H1 (cell line): Measurements from ENCODE around the gene RAD18. TPM values are rescaled to one million over a fixed set of nuclear protein-coding genes. Genes with fewer than 3 reads are reported as not detected.

ENCODE experiments used
- CTCF ChIA-PET: fragments of 300-600 bp; sonication (Branson Sonifier 250); formaldehyde crosslinking; loops from one replicate; lab custom pipeline; 2021; ENCODE audit not compliant: partially characterized antibody; lab: Charles Lee
- POLR2A ChIA-PET: fragments of 300-600 bp; sonication (Branson Sonifier 250); formaldehyde crosslinking; loops from one replicate; lab custom pipeline; 2021; ENCODE audit warnings: inconsistent platforms; ENCODE audit not compliant: partially characterized antibody; lab: Charles Lee
- DNase-seq, 2 experiments: peaks; one replicate each; pipeline versions ENCODE4 v3.0.0 to v3.0.0-alpha.2; 2010 to 2022; ENCODE audit warnings: low spot score in 2 of 2, low read depth in 1 of 2, mixed read lengths in 1 of 2
- FAIRE-seq: peaks from 2 replicates; lab custom pipeline; 2011; peaks lifted over from hg19 to GRCh38; lab: Jason Lieb, UNC
- H2AFZ ChIP-seq: 2 replicates; pipeline ENCODE4 v1.8.1; 2012; ENCODE audit warnings: low read length, inconsistent platforms
- H2AK5ac ChIP-seq: 2 replicates; pipeline ENCODE4 v1.6.1; 2013; ENCODE audit warnings: low read depth, low read length
- H2BK120ac ChIP-seq: replicated peaks from 2 replicates; pipeline ENCODE3; 2013; ENCODE audit warnings: low read depth, low read length, inconsistent platforms
- H2BK12ac ChIP-seq: 2 replicates; pipeline ENCODE4 v1.6.1; 2013; ENCODE audit warnings: low read depth, low read length
- H2BK15ac ChIP-seq: 2 replicates; pipeline ENCODE4 v1.6.1; 2013; ENCODE audit warnings: low read length
- H2BK20ac ChIP-seq: 2 replicates; pipeline ENCODE4 v1.6.1; 2013; ENCODE audit warnings: low read length
- H2BK5ac ChIP-seq: 2 replicates; pipeline ENCODE4 v1.6.1; 2013; ENCODE audit warnings: low read depth, low read length
- H3K14ac ChIP-seq: 2 replicates; pipeline ENCODE4 v1.6.1; 2013; ENCODE audit warnings: inconsistent platforms; ENCODE audit not compliant: insufficient read length
- H3K18ac ChIP-seq: 2 replicates; pipeline ENCODE4 v1.6.1; 2013; ENCODE audit warnings: low read length; ENCODE audit errors: extremely low read depth
- H3K23ac ChIP-seq: 2 replicates; pipeline ENCODE4 v1.6.1; 2013; ENCODE audit warnings: inconsistent platforms; ENCODE audit not compliant: insufficient read length
- H3K23me2 ChIP-seq: 2 replicates; pipeline ENCODE4 v1.6.1; 2013; ENCODE audit warnings: low read depth, low read length
- H3K27ac ChIP-seq: 2 replicates; pipeline ENCODE4 v1.6.1; 2011; ENCODE audit warnings: low read depth, low read length, inconsistent platforms
- H3K27me3 ChIP-seq, 4 experiments: replicated peaks in 1 of 4; 1 replicate in 1 of 4; 2 replicates in 3 of 4; pipeline versions ENCODE4 v1.6.1 to v1.8.1; 2011 to 2013; ENCODE audit warnings: low read length in 3 of 4, mild to moderate bottlenecking in 3 of 4, inconsistent platforms in 2 of 4, mixed read lengths in 2 of 4, moderate library complexity in 1 of 4; ENCODE audit not compliant: control insufficient read depth in 3 of 4, insufficient read depth in 3 of 4; ENCODE audit errors: extremely low read depth in 1 of 4
- H3K36me3 ChIP-seq, 4 experiments: 2 replicates each; pipeline versions ENCODE4 v1.6.1 to v1.8.1; 2011 to 2013; ENCODE audit warnings: mild to moderate bottlenecking in 4 of 4, low read length in 3 of 4, moderate library complexity in 2 of 4, control low read depth in 1 of 4, inconsistent platforms in 1 of 4; ENCODE audit not compliant: insufficient read depth in 4 of 4, control insufficient read depth in 2 of 4
- H3K4ac ChIP-seq: replicated peaks from 2 replicates; pipeline ENCODE3; 2013; ENCODE audit warnings: low read length, low read depth, mixed read lengths, inconsistent platforms; ENCODE audit not compliant: insufficient read length
- H3K4me1 ChIP-seq, 4 experiments: replicated peaks in 1 of 4; 1 replicate in 1 of 4; 2 replicates in 3 of 4; pipeline versions ENCODE4 v1.6.1 to v1.8.1; 2011 to 2013; ENCODE audit warnings: low read length in 3 of 4, inconsistent platforms in 2 of 4, mixed read lengths in 1 of 4; ENCODE audit not compliant: insufficient read depth in 4 of 4, control insufficient read depth in 3 of 4
- H3K4me2 ChIP-seq, 2 experiments: 2 replicates each; pipeline versions ENCODE4 v1.6.1 to v1.8.1; 2011 to 2013; ENCODE audit warnings: low read depth in 2 of 2, low read length in 2 of 2, control low read depth in 1 of 2, inconsistent platforms in 1 of 2, mild to moderate bottlenecking in 1 of 2; ENCODE audit not compliant: insufficient read depth in 1 of 2
- H3K4me3 ChIP-seq, 4 experiments: fragments of 200-600, 300-600 bp in 1 of 4; sonication (generic), shearing (Covaris generic), sonication (Bioruptor Twin) in 1 of 4; 2 replicates each; pipeline versions ENCODE4 v1.5.1 to v1.8.1; 2011 to 2016; ENCODE audit warnings: low read length in 4 of 4, low read depth in 3 of 4, control low read depth in 2 of 4, inconsistent platforms in 2 of 4, mild to moderate bottlenecking in 2 of 4, mixed read lengths in 1 of 4, moderate library complexity in 1 of 4; ENCODE audit not compliant: insufficient read depth in 2 of 4; ENCODE audit errors: extremely low read depth in 1 of 4
- H3K56ac ChIP-seq: replicated peaks from 2 replicates; pipeline ENCODE3; 2013; ENCODE audit warnings: low read depth, mild to moderate bottlenecking, mixed read lengths, low read length, inconsistent platforms; ENCODE audit not compliant: insufficient read length
- H3K79me1 ChIP-seq: 2 replicates; pipeline ENCODE4 v1.6.1; 2013; ENCODE audit warnings: low read depth, low read length, control low read depth
- H3K79me2 ChIP-seq, 2 experiments: 2 replicates each; pipeline versions ENCODE4 v1.6.1 to v1.8.1; 2012 to 2013; ENCODE audit warnings: low read length in 2 of 2, mild to moderate bottlenecking in 2 of 2, inconsistent platforms in 1 of 2; ENCODE audit not compliant: insufficient read depth in 2 of 2, control insufficient read depth in 1 of 2
- H3K9ac ChIP-seq, 4 experiments: replicated peaks in 1 of 4; 1 replicate in 1 of 4; 2 replicates in 3 of 4; pipeline versions ENCODE4 v1.6.1 to v1.8.1; 2011 to 2013; ENCODE audit warnings: low read depth in 3 of 4, low read length in 3 of 4, control low read depth in 2 of 4, mild to moderate bottlenecking in 2 of 4, moderate library complexity in 2 of 4, inconsistent platforms in 1 of 4; ENCODE audit errors: extremely low read depth in 1 of 4
- H3K9me3 ChIP-seq, 2 experiments: 2 replicates each; pipeline versions ENCODE4 v1.6.1 to v1.8.1; 2012 to 2013; ENCODE audit warnings: mild to moderate bottlenecking in 2 of 2, moderate library complexity in 2 of 2, control low read depth in 1 of 2, inconsistent platforms in 1 of 2, low read depth in 1 of 2, low read length in 1 of 2, mixed read lengths in 1 of 2; ENCODE audit not compliant: insufficient read depth in 2 of 2
- H4K20me1 ChIP-seq, 2 experiments: replicated peaks in 1 of 2; 2 replicates each; pipeline versions ENCODE3 to v1.8.1; 2011 to 2013; ENCODE audit warnings: inconsistent platforms in 2 of 2, low read length in 2 of 2, mild to moderate bottlenecking in 1 of 2; ENCODE audit not compliant: insufficient read depth in 2 of 2, control insufficient read depth in 1 of 2
- H4K5ac ChIP-seq: 2 replicates; pipeline ENCODE4 v1.6.1; 2013; ENCODE audit warnings: low read length, low read depth, mixed read lengths, inconsistent platforms; ENCODE audit not compliant: insufficient read length
- H4K8ac ChIP-seq: 2 replicates; pipeline ENCODE4 v1.8.0; 2013; ENCODE audit warnings: mild to moderate bottlenecking, moderate library complexity, low read length, inconsistent platforms; ENCODE audit not compliant: insufficient read depth; ENCODE audit errors: extremely low read depth
- H4K91ac ChIP-seq: replicated peaks from 2 replicates; pipeline ENCODE3; 2013; ENCODE audit warnings: low read length, mixed read lengths, inconsistent platforms; ENCODE audit not compliant: insufficient read length
- BACH1 ChIP-seq: IDR thresholded peaks from 2 replicates; pipeline ENCODE4 v1.6.1; 2012; ENCODE audit warnings: low read length, improper control_type of control experiment
- CEBPB ChIP-seq: IDR thresholded peaks from 2 replicates; pipeline ENCODE4 v1.6.1; 2012; ENCODE audit warnings: low read depth, low read length
- CHD2 ChIP-seq: IDR thresholded peaks from 2 replicates; pipeline ENCODE4 v1.6.1; 2012; ENCODE audit warnings: low read length, improper control_type of control experiment
- GABPA ChIP-seq: IDR thresholded peaks from 2 replicates; pipeline ENCODE4 v1.6.1; 2011; ENCODE audit warnings: mild to moderate bottlenecking, low read length, moderate library complexity, borderline replicate concordance; ENCODE audit not compliant: insufficient read depth
- HDAC6 ChIP-seq: IDR thresholded peaks from one replicate; pipeline ENCODE4 v1.7.1; 2012; ENCODE audit warnings: low read depth, mild to moderate bottlenecking, inconsistent platforms, low read length, moderate library complexity
- JUN ChIP-seq: IDR thresholded peaks from 2 replicates; pipeline ENCODE4 v1.6.1; 2011; ENCODE audit warnings: low read depth, mild to moderate bottlenecking, improper control_type of control experiment, low read length
- MAFK ChIP-seq: IDR thresholded peaks from 2 replicates; pipeline ENCODE4 v1.6.1; 2012; ENCODE audit warnings: low read depth, mild to moderate bottlenecking, improper control_type of control experiment, low read length
- RAD21 ChIP-seq, 2 experiments: IDR thresholded peaks in 1 of 2; conservative IDR thresholded peaks in 1 of 2; 2 replicates each; pipeline ENCODE4 v1.6.1; 2011; ENCODE audit warnings: low read depth in 2 of 2, low read length in 2 of 2, improper control_type of control experiment in 1 of 2, inconsistent platforms in 1 of 2, mild to moderate bottlenecking in 1 of 2, moderate library complexity in 1 of 2
- RFX5 ChIP-seq: IDR thresholded peaks from 2 replicates; pipeline ENCODE4 v1.6.1; 2011; ENCODE audit warnings: low read depth, low read length, improper control_type of control experiment, borderline replicate concordance
- RNF2 ChIP-seq: fragments of 200-900, 300-1000 bp; sonication (generic); IDR thresholded peaks from 2 replicates; pipeline ENCODE4 v1.7.1; 2016; ENCODE audit warnings: borderline replicate concordance, low read depth, mild to moderate bottlenecking, antibody characterized with exemption, low read length; ENCODE audit not compliant: poor library complexity, severe bottlenecking; ENCODE audit errors: missing control alignments
- SIRT6 ChIP-seq: IDR thresholded peaks from one replicate; pipeline ENCODE4 v1.7.1; 2012; ENCODE audit warnings: low read length, inconsistent platforms
- SP1 ChIP-seq: IDR thresholded peaks from 2 replicates; pipeline ENCODE4 v1.6.1; 2011; ENCODE audit warnings: low read depth, low read length
- SP2 ChIP-seq: IDR thresholded peaks from 2 replicates; pipeline ENCODE4 v1.6.1; 2012; ENCODE audit warnings: mild to moderate bottlenecking, low read length, inconsistent platforms
- TAF1 ChIP-seq: IDR thresholded peaks from 2 replicates; pipeline ENCODE4 v1.6.1; 2011; ENCODE audit warnings: mild to moderate bottlenecking, low read depth, low read length
- TBP ChIP-seq: IDR thresholded peaks from 2 replicates; pipeline ENCODE4 v1.6.1; 2011; ENCODE audit warnings: low read depth, low read length, improper control_type of control experiment
- TEAD4 ChIP-seq: IDR thresholded peaks from 2 replicates; pipeline ENCODE4 v1.6.1; 2012; ENCODE audit warnings: low read depth, low read length, inconsistent platforms, mixed read lengths
- WGBS, 2 experiments: shearing (Covaris generic) in 1 of 2; methylation state at CpG; one replicate each; pipeline versions ENCODE4 v1.1.6 to v1.1.7; 2013 to 2015; ENCODE audit warnings: low lambda C conversion rate in 2 of 2, mixed read lengths in 2 of 2, inconsistent platforms in 1 of 2, low coverage in 1 of 2, missing lambda C conversion rate in 1 of 2; ENCODE audit not compliant: insufficient replicate concordance in 2 of 2, insufficient coverage in 1 of 2, insufficient read length in 1 of 2; ENCODE audit errors: extremely low coverage in 1 of 2, missing lambda C conversion rate in 1 of 2; 5-methylcytosine and 5-hydroxymethylcytosine counted together
- polyA plus RNA-seq, 7 experiments: library from polyadenylated mRNA; depleted of rRNA in 3 of 7; stranded (reverse) in 5 of 7; unstranded in 2 of 7; fragments of >200 nt in 5 of 7; fragments of 200-250 nt in 2 of 7; gene quantifications; 1 replicate in 5 of 7; 2 replicates in 1 of 7; 4 replicates in 1 of 7; pipeline versions ENCODE4 v1.2.1 to v1.2.3, GENCODE V29; 2011 to 2013; ENCODE audit warnings: missing spikeins in 2 of 7, mixed read lengths in 2 of 7
- total RNA-seq: library from RNA; stranded (reverse); fragmentation: NEBNext Ultra II Directional; extraction: Animal tissue kit (Norgen Biotek cat#: 25700); gene quantifications from 2 replicates; pipeline ENCODE4 v1.2.1, GENCODE V29; 2021

Gene RAD18
- total and polyA plus RNA-seq, 2 of the 8 experiments (the other 6 are each of a cell fraction or from before 2014, with no cell fraction given), result 13.0 to 23.2 TPM

GRCh38 chr3:8984081-8984480, 20.8 kb upstream of the RAD18 start:
- H3K23ac ChIP-seq, result no peak overlapping the region
- H2AFZ ChIP-seq, result no peak overlapping the region
- H3K4me1 ChIP-seq, result peaks cover 0 to 4% (median under 1%) of the 10 kb centered on the region in 4 experiments; a peak in 3 of 7 replicates
- no peak overlapping the region for H4K5ac ChIP-seq
- FAIRE-seq (no peak), DNase-seq (peak in 1 of 2 experiments; percentile 28)
- no peak overlapping the region for H2BK5ac ChIP-seq
- POLR2A ChIA-PET, result no interaction called here
- no peak overlapping the region for H3K27ac ChIP-seq
- no peak overlapping the region for H2BK12ac ChIP-seq
- no peak overlapping the region for H4K91ac ChIP-seq
- no peak overlapping the region for H2AK5ac ChIP-seq
- WGBS, 2 experiments, result 91% methylated on average over 6 of the region's 6 CpGs; no CpG with 5 or more reads in 1 of the 2 experiments
- no peak overlapping the region for H4K8ac ChIP-seq
- no peak overlapping the region for H2BK15ac ChIP-seq
- no peak overlapping the region for H2BK20ac ChIP-seq
- no peak overlapping the region for H3K18ac ChIP-seq
- no peaks in the 10 kb centered on the region for H4K20me1 ChIP-seq
- H3K4ac ChIP-seq, result no peak overlapping the region
- H3K9me3 ChIP-seq, result no peaks in the 10 kb centered on the region
- no peak overlapping the region for H3K56ac ChIP-seq
- H3K4me2 ChIP-seq, result no peak overlapping the region
- H3K79me1 ChIP-seq, result no peaks in the 10 kb centered on the region
- CTCF ChIA-PET, result interaction anchor here (0.6 to 1.4 kb wide), 7 partner anchors 9 to 319 kb away, joined by 3 to 5 read pairs (median 3); no protein-coding TSS in a partner anchor
- no peak overlapping the region for H2BK120ac ChIP-seq
- H3K36me3 ChIP-seq, result no peaks in the 10 kb centered on the region
- H3K14ac ChIP-seq, result no peak overlapping the region
- H3K4me3 ChIP-seq, result no peak overlapping the region
- TF ChIP-seq JUN, result no peak
- no peak for TF ChIP-seq MAFK
- TF ChIP-seq TEAD4, result no peak
- no peak for TF ChIP-seq SIRT6
- TF ChIP-seq RNF2, result no peak
- no peak for TF ChIP-seq TBP
- no peak for TF ChIP-seq SP1
- no peak for TF ChIP-seq RFX5
- no peak for TF ChIP-seq HDAC6
- no peak for TF ChIP-seq TAF1
- TF ChIP-seq SP2, result no peak
- no peak for TF ChIP-seq BACH1
- TF ChIP-seq CHD2, result no peak
- no peak for TF ChIP-seq RAD21 (IDR thresholded peaks at IDR 0.05 in 1 of 2, conservative IDR thresholded peaks at IDR 0.05 in 1 of 2; ENCODE audit: low read depth in 2 of 2, low read length in 2 of 2)
- no peak for TF ChIP-seq GABPA
- TF ChIP-seq CEBPB, result no peak
- TF ChIP-seq, all 59 proteins: peak for 0
- H3K79me2 ChIP-seq, result no peaks in the 10 kb centered on the region
- no peaks in the 10 kb centered on the region for H3K27me3 ChIP-seq
- no peak overlapping the region for H3K9ac ChIP-seq
- H3K23me2 ChIP-seq, result no peaks in the 10 kb centered on the region
